ENCODE data around the gene UCP2.

- no peak for TF ChIP-seq TCF12 (IDR thresholded peaks at IDR 0.05; ENCODE audit: low read depth)
- TF ChIP-seq TAF1 (IDR thresholded peaks at IDR 0.05; ENCODE audit: low read depth): no peak
- no peak for TF ChIP-seq EP300 (IDR thresholded peaks at IDR 0.05; ENCODE audit: borderline replicate concordance)
- peak; percentile 80 for TF ChIP-seq RAD21 (IDR thresholded peaks at IDR 0.05; ENCODE audit: low read depth)
- TF ChIP-seq, protein P1, sequence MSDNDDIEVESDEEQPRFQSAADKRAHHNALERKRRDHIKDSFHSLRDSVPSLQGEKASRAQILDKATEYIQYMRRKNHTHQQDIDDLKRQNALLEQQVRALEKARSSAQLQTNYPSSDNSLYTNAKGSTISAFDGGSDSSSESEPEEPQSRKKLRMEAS (IDR thresholded peaks at IDR 0.05): no peak
- no peak for TF ChIP-seq CEBPB (IDR thresholded peaks at IDR 0.05)
- TF ChIP-seq CREB1 (IDR thresholded peaks at IDR 0.05; ENCODE audit: low read depth): no peak
- no peak for TF ChIP-seq YY1 (IDR thresholded peaks at IDR 0.05; ENCODE audit: low read depth)
- no peak for TF ChIP-seq EGR1 (IDR thresholded peaks at IDR 0.05)
- no peak for TF ChIP-seq USF1 (IDR thresholded peaks at IDR 0.05)
- TF ChIP-seq, protein P2, sequence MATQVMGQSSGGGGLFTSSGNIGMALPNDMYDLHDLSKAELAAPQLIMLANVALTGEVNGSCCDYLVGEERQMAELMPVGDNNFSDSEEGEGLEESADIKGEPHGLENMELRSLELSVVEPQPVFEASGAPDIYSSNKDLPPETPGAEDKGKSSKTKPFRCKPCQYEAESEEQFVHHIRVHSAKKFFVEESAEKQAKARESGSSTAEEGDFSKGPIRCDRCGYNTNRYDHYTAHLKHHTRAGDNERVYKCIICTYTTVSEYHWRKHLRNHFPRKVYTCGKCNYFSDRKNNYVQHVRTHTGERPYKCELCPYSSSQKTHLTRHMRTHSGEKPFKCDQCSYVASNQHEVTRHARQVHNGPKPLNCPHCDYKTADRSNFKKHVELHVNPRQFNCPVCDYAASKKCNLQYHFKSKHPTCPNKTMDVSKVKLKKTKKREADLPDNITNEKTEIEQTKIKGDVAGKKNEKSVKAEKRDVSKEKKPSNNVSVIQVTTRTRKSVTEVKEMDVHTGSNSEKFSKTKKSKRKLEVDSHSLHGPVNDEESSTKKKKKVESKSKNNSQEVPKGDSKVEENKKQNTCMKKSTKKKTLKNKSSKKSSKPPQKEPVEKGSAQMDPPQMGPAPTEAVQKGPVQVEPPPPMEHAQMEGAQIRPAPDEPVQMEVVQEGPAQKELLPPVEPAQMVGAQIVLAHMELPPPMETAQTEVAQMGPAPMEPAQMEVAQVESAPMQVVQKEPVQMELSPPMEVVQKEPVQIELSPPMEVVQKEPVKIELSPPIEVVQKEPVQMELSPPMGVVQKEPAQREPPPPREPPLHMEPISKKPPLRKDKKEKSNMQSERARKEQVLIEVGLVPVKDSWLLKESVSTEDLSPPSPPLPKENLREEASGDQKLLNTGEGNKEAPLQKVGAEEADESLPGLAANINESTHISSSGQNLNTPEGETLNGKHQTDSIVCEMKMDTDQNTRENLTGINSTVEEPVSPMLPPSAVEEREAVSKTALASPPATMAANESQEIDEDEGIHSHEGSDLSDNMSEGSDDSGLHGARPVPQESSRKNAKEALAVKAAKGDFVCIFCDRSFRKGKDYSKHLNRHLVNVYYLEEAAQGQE (IDR thresholded peaks at IDR 0.05; ENCODE audit: low read depth): no peak
- TF ChIP-seq FOXM1 (IDR thresholded peaks at IDR 0.05; ENCODE audit: borderline replicate concordance, low read depth): no peak
- no peak for TF ChIP-seq NFIC (IDR thresholded peaks at IDR 0.05)
Observed at GRCh38 chr11:73931039-73931645, 51.5 kb downstream of the UCP2 start.

Data from Ishikawa (cell line).